ENCODE results near the gene LRRC28. TPM values are rescaled to one million over a fixed set of nuclear protein-coding genes. Genes with fewer than 3 reads are reported as not detected.

LRRC28 gene
- total and polyA plus RNA-seq, 10 of the 15 experiments (the other 5 are each of a cell fraction or from before 2014, with no cell fraction given) = 21.3 to 54.9 (median 27.7) TPM

DNA sequence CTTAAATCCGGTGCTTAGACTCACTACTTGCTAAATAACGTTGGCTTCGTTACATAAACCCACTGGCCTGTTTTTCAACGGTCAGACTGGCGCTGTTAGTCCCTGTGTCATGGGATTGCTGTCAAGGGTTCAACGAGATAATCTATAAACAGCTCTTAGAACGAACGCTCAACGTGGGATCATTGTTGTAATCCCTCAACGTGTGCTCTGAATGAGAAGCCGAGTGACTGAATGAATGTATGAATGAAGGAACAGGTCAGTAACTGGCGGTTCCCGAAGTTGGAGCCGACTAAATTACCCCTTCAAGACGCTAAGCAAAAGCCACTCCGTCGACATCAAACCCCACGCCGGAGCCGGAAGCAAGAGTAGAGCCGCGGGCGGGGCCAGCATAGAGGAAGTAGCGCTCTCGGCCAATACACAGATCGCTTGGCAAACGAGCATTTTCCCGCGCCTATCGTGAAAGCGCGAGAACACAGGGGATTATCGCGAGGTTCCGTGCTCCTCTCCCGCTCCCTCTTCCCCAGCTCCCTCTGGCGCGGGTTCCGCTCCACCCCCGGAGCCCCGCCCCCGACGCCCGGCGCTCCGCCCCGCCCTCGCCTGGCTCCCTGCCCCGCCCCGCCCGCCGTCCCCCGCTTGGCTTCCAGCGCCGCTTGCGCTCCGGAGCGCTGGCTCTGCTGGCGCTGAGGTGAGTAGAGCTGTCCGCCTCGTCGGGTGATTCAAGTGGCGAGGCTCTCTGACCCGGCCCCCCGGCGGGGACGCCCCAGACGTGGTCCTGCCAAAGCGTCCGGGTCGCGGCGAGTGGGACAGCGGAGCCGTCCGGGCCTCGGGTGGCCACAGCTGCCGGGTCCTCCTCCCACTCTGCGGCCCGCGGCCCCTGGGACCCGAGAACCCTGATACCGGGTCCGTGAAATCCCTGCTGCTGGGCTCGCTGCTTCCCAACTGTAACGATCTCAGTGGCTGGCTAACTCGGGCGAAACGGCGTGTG is at the start of gene LRRC28 (continued):
- TF ChIP-seq, protein P1, sequence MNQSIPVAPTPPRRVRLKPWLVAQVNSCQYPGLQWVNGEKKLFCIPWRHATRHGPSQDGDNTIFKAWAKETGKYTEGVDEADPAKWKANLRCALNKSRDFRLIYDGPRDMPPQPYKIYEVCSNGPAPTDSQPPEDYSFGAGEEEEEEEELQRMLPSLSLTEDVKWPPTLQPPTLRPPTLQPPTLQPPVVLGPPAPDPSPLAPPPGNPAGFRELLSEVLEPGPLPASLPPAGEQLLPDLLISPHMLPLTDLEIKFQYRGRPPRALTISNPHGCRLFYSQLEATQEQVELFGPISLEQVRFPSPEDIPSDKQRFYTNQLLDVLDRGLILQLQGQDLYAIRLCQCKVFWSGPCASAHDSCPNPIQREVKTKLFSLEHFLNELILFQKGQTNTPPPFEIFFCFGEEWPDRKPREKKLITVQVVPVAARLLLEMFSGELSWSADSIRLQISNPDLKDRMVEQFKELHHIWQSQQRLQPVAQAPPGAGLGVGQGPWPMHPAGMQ (IDR thresholded peaks at IDR 0.05; ENCODE audit: borderline replicate concordance) = peak; percentile 89
- TF ChIP-seq CHD2 (IDR thresholded peaks at IDR 0.05; ENCODE audit: borderline replicate concordance, low read depth, low read length) = peak; percentile 99
- TF ChIP-seq TBL1XR1 (IDR thresholded peaks at IDR 0.05; ENCODE audit: low read depth, low read length) = no peak
- no peak for TF ChIP-seq KAT2A (conservative IDR thresholded peaks at IDR 0.05; ENCODE audit: control insufficient read depth, low read depth, low read length)
- TF ChIP-seq TCF3 (IDR thresholded peaks at IDR 0.05; ENCODE audit: borderline replicate concordance, insufficient read depth, low read depth, low read length) = no peak
- TF ChIP-seq GABPA (IDR thresholded peaks at IDR 0.05; ENCODE audit: low read depth) = peak; percentile 88
- no peak for TF ChIP-seq RAD21 (IDR thresholded peaks at IDR 0.05; ENCODE audit: insufficient read depth, low read depth, low read length)
- no peak for TF ChIP-seq RAD51 (IDR thresholded peaks at IDR 0.05)
- peak; percentile 86 for TF ChIP-seq ZNF207 (IDR thresholded peaks at IDR 0.05; ENCODE audit: borderline replicate concordance)
- no peak for TF ChIP-seq CHD4 (IDR thresholded peaks at IDR 0.05)
- TF ChIP-seq HDAC6 (IDR thresholded peaks at IDR 0.05; ENCODE audit: unreplicated experiment) = no peak
- TF ChIP-seq MEF2A (IDR thresholded peaks at IDR 0.05; ENCODE audit: insufficient read depth, low read depth, low read length) = no peak
- TF ChIP-seq, protein P2, sequence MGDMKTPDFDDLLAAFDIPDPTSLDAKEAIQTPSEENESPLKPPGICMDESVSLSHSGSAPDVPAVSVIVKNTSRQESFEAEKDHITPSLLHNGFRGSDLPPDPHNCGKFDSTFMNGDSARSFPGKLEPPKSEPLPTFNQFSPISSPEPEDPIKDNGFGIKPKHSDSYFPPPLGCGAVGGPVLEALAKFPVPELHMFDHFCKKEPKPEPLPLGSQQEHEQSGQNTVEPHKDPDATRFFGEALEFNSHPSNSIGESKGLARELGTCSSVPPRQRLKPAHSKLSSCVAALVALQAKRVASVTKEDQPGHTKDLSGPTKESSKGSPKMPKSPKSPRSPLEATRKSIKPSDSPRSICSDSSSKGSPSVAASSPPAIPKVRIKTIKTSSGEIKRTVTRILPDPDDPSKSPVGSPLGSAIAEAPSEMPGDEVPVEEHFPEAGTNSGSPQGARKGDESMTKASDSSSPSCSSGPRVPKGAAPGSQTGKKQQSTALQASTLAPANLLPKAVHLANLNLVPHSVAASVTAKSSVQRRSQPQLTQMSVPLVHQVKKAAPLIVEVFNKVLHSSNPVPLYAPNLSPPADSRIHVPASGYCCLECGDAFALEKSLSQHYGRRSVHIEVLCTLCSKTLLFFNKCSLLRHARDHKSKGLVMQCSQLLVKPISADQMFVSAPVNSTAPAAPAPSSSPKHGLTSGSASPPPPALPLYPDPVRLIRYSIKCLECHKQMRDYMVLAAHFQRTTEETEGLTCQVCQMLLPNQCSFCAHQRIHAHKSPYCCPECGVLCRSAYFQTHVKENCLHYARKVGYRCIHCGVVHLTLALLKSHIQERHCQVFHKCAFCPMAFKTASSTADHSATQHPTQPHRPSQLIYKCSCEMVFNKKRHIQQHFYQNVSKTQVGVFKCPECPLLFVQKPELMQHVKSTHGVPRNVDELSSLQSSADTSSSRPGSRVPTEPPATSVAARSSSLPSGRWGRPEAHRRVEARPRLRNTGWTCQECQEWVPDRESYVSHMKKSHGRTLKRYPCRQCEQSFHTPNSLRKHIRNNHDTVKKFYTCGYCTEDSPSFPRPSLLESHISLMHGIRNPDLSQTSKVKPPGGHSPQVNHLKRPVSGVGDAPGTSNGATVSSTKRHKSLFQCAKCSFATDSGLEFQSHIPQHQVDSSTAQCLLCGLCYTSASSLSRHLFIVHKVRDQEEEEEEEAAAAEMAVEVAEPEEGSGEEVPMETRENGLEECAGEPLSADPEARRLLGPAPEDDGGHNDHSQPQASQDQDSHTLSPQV (IDR thresholded peaks at IDR 0.05) = no peak
- TF ChIP-seq, protein P3, sequence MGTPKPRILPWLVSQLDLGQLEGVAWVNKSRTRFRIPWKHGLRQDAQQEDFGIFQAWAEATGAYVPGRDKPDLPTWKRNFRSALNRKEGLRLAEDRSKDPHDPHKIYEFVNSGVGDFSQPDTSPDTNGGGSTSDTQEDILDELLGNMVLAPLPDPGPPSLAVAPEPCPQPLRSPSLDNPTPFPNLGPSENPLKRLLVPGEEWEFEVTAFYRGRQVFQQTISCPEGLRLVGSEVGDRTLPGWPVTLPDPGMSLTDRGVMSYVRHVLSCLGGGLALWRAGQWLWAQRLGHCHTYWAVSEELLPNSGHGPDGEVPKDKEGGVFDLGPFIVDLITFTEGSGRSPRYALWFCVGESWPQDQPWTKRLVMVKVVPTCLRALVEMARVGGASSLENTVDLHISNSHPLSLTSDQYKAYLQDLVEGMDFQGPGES (IDR thresholded peaks at IDR 0.05) = peak; percentile 62; the same call in 1 of the 2 replicates
- no peak for TF ChIP-seq NR2C2 (IDR thresholded peaks at IDR 0.05; ENCODE audit: borderline replicate concordance, control insufficient read depth, insufficient read length, low read depth)
- TF ChIP-seq, protein P4, sequence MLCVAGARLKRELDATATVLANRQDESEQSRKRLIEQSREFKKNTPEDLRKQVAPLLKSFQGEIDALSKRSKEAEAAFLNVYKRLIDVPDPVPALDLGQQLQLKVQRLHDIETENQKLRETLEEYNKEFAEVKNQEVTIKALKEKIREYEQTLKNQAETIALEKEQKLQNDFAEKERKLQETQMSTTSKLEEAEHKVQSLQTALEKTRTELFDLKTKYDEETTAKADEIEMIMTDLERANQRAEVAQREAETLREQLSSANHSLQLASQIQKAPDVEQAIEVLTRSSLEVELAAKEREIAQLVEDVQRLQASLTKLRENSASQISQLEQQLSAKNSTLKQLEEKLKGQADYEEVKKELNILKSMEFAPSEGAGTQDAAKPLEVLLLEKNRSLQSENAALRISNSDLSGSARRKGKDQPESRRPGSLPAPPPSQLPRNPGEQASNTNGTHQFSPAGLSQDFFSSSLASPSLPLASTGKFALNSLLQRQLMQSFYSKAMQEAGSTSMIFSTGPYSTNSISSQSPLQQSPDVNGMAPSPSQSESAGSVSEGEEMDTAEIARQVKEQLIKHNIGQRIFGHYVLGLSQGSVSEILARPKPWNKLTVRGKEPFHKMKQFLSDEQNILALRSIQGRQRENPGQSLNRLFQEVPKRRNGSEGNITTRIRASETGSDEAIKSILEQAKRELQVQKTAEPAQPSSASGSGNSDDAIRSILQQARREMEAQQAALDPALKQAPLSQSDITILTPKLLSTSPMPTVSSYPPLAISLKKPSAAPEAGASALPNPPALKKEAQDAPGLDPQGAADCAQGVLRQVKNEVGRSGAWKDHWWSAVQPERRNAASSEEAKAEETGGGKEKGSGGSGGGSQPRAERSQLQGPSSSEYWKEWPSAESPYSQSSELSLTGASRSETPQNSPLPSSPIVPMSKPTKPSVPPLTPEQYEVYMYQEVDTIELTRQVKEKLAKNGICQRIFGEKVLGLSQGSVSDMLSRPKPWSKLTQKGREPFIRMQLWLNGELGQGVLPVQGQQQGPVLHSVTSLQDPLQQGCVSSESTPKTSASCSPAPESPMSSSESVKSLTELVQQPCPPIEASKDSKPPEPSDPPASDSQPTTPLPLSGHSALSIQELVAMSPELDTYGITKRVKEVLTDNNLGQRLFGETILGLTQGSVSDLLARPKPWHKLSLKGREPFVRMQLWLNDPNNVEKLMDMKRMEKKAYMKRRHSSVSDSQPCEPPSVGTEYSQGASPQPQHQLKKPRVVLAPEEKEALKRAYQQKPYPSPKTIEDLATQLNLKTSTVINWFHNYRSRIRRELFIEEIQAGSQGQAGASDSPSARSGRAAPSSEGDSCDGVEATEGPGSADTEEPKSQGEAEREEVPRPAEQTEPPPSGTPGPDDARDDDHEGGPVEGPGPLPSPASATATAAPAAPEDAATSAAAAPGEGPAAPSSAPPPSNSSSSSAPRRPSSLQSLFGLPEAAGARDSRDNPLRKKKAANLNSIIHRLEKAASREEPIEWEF (IDR thresholded peaks at IDR 0.05; ENCODE audit: insufficient replicate concordance, low read depth, low read length) = no peak
- TF ChIP-seq NR2F1 (conservative IDR thresholded peaks at IDR 0.05) = peak; percentile 48; the same call in 1 of the 2 replicates
